GM21576 (cell line): ENCODE measurements around the gene PXT1.
A peak's percentile ranks its signal among the peaks of the same experiment; 100 is the strongest.
"Not testable (repeated sequence)": the region's sequence is repeated elsewhere in the genome, so short reads cannot be mapped to it uniquely, and the experiment has no call there.

Source experiments
- ATAC-seq: cut with Tn5 transposase; IDR thresholded peaks from one replicate; pipeline ENCODE4 v1.9.1; 2021; ENCODE audit warnings: mild to moderate bottlenecking, moderate library complexity; ENCODE audit not compliant: unreplicated experiment

Gene PXT1

GRCh38 chr6:36370638-36371037 is 72.0 kb downstream of the PXT1 start:
- no peak for ATAC-seq

GRCh38 chr6:36368921-36369865 is 73.5 kb downstream of the PXT1 start:
- no peak for ATAC-seq

- ATAC-seq, result no peak
These were observed 74.2 kb downstream of the PXT1 start for GRCh38 chr6:36368421-36368820.

- no peak for ATAC-seq
These were observed 74.9 kb downstream of the PXT1 start for GRCh38 chr6:36367743-36368142.

- no peak for ATAC-seq
These were observed 77.8 kb downstream of the PXT1 start for GRCh38 chr6:36364669-36365479.

- ATAC-seq, result not testable (repeated sequence)
These were observed 78.5 kb downstream of the PXT1 start for GRCh38 chr6:36364061-36364635.

GRCh38 chr6:36363371-36363752 is 79.3 kb downstream of the PXT1 start:
- not testable (repeated sequence) for ATAC-seq

- ATAC-seq, result no peak
These were observed 79.9 kb downstream of the PXT1 start for GRCh38 chr6:36362551-36363370.

- ATAC-seq, result no peak
These were observed 81.6 kb downstream of the PXT1 start for GRCh38 chr6:36361071-36361470.

- ATAC-seq, result peak; percentile 46
These were observed 82.2 kb downstream of the PXT1 start for GRCh38 chr6:36360241-36361054.

GRCh38 chr6:36358226-36358915 is 84.3 kb downstream of the PXT1 start:
- no peak for ATAC-seq

GRCh38 chr6:36357872-36358225 is 84.8 kb downstream of the PXT1 start:
- ATAC-seq, result no peak

- no peak for ATAC-seq
These were observed 86.8 kb downstream of the PXT1 start for GRCh38 chr6:36355819-36356218.

GRCh38 chr6:36353411-36353915 is 89.2 kb downstream of the PXT1 start:
- ATAC-seq, result no peak

- ATAC-seq, result no peak
These were observed 90.0 kb downstream of the PXT1 start for GRCh38 chr6:36352477-36353157.

- no peak for ATAC-seq
These were observed 91.7 kb downstream of the PXT1 start for GRCh38 chr6:36350681-36351571.

GRCh38 chr6:36350082-36350481 is 92.6 kb downstream of the PXT1 start:
- ATAC-seq, result no peak
